GM19328 (cell line): ENCODE measurements around the gene CLIP4.

Source experiments
- ATAC-seq: cut with Tn5 transposase; IDR thresholded peaks from one replicate; pipeline ENCODE4 v1.9.1; 2021; ENCODE audit warnings: mild to moderate bottlenecking, moderate library complexity; ENCODE audit not compliant: unreplicated experiment

CLIP4 gene

DNA sequence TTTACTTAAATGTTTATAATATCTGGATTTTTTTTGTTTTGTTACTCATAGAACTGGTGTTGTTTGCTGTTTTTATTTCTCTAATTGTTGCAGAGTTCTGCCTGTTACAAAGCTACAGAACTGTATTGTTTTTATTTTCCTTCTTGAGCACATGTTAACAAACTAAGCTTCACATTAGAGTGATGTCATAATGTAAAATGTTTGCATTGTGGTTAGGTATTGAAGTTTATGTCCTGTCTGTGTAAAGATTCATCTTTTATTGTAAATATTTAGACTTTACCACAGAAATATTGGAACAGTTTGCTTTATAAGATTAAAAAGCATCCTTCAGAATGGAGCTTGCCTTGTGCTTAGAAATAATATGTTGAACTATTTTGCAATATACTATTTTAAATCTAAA is 67.7 kb downstream of the CLIP4 start:
- no peak for ATAC-seq

DNA sequence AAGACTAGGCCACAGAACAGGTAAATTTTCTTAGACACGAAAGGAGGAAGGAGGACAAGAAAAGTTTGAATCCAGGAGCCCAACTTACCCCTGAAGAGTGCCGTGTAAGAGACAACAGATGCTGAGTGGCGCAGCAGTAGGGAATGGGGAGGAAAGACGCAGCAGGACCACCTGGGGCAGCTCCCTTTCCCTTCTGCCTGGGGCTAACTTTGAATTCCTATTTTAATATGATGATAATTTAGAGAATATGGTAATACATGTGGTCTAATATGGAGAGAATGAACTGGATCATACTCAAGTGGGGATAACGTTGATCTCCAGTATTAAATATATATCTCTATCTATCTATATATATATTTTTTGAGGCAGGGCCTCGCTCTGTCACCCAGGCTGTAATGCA is 69.3 kb downstream of the CLIP4 start:
- no peak for ATAC-seq

DNA sequence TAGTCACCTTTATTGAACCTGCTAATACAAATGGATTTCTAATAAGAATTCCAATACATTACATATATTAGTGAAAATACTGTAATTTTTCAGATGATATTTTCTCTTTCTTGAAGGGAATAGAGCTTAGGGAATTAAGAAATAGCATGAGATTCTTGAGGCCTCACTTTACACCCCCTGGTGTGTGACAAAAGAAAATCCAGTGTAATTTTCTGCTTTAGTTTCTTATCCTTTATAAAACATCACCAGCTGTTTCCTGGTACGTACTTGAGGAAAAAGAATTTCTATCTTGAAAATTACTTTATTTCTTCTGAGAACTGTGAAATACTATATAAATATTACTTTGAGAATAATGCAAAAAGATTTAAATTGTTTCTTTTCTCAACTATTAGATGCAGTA is 71.6 kb downstream of the CLIP4 start:
- no peak for ATAC-seq

DNA sequence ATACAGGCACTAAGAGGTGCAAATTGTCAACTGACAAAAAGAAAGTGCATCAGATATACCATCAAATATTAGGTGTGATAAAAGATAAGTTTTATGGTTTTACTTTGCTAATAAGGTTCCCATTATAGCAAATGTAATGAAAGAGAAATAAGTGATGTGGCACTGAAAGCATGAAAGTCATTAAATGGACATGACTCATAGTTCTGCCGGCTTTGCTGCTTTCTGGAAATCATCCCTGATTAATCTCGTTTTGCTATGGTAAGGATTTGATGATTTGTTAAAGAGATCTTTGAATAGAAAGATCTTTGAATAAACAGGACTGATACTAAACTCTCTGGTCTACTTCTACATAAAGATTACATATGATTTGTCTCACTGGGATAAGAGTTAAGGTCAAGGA is 72.7 kb downstream of the CLIP4 start:
- no peak for ATAC-seq

DNA sequence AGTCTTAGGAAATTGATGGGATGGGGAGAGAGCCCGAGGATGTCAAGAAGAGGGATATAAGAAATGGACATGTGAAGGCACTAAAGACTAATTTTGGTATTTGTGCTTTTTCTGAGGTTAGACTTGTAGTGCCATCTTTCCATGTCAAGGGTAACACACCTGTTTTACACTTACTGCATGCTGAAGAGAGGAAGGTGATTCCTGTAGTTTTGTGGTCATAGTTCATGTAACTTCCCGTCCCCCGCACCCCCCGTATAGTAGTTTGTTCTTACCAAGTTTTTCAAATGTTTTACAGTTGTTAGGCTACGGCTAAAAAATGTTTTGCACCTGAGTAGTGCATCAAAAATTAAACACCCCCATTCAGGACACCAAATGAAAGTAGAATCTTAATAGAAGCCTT is 73.8 kb downstream of the CLIP4 start:
- no peak for ATAC-seq

DNA sequence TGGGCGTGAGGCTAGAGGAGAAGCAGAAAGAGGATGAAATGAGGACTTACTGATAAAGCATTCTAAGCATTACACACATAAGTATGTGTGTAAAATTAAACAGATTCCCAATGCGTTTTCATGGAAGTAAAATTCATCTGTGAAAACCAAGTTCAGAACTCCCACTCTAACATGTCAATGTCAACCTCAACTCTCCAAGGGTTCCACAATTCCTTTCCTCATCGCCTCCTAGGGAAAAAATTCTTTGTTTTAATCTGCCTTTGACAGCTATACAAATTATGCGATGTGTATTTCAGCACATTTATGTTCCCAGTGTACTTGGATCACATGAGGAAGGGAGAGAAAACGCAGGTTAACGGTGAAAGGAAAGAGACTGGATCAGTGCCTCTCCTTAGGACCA is 76.6 kb downstream of the CLIP4 start:
- ATAC-seq: no peak

DNA sequence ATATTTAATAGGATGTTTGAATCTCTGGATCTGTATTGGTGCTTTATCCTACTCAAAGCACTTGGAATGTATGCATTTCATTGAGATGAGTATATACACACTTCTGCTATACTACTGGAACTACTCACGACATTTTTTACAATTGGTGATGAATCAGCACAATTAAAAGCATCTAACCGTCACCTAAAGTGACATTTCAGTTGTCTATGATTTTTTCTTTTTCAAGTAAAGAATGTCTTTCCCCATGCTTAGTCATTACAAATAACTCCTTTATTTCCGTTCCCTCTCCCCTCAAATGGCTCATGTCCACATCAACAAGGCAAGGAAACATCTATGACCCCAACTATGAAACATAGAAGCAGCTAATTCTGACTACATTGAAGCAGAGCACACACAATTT is 77.3 kb downstream of the CLIP4 start:
- ATAC-seq: no peak

DNA sequence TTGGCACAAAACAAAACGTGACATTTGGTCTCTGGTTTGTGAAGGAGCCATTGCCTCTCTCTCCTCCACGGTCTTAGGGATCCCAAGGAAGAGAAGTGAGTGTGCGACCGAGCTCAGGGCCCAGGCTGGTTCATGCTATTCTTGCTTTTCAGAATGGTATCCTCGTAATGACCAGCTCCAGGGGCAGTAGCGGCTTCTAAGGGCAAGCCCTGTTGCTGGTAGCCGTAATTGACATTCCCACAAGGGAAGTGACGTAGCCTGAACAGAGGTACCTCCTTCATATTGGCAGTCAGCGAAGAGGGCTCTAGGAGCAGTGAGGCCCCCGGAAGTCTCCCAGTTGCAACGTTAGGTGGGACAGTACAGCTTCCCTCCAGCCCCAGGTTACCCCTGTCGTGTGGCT is 77.9 kb downstream of the CLIP4 start:
- no peak for ATAC-seq

DNA sequence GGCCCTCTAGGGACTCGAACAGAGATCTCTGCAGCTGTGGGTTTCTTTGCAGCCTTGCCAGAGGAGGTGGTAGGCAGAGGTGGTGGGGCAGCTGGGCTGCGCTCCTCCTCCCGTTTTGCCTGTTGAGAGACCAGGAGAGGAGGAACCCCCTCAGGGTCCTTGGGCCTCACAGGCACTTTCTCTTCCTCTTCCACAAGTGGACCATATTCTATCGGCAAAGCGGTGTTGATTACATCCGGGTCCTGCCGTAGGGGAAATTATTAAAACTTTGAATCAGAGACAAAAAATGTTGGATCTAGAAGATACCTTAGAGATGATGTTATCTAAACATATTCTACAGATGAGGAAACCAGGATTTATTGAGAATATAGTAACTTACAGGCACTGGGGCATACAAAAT is 78.5 kb downstream of the CLIP4 start:
- no peak for ATAC-seq

DNA sequence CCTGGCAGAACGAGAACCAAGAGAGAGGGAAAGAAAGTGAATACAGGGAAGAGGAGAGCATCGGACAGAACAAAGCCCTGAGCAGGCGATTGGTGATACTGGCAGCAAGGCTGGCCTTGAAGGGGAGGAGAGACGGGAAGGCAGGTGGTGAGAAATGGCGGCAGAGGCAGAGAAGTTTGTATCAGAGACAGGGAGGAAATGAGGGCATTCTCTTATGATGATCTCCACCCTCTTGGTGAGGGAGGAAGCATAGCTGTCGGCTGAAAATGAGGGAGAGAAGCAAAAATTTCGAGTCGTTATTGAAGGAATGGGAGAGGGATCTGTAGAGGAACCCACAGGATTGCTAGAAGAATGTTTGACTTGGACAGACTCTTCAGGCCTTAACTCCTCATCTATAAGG is 80.6 kb downstream of the CLIP4 start:
- ATAC-seq: no peak

DNA sequence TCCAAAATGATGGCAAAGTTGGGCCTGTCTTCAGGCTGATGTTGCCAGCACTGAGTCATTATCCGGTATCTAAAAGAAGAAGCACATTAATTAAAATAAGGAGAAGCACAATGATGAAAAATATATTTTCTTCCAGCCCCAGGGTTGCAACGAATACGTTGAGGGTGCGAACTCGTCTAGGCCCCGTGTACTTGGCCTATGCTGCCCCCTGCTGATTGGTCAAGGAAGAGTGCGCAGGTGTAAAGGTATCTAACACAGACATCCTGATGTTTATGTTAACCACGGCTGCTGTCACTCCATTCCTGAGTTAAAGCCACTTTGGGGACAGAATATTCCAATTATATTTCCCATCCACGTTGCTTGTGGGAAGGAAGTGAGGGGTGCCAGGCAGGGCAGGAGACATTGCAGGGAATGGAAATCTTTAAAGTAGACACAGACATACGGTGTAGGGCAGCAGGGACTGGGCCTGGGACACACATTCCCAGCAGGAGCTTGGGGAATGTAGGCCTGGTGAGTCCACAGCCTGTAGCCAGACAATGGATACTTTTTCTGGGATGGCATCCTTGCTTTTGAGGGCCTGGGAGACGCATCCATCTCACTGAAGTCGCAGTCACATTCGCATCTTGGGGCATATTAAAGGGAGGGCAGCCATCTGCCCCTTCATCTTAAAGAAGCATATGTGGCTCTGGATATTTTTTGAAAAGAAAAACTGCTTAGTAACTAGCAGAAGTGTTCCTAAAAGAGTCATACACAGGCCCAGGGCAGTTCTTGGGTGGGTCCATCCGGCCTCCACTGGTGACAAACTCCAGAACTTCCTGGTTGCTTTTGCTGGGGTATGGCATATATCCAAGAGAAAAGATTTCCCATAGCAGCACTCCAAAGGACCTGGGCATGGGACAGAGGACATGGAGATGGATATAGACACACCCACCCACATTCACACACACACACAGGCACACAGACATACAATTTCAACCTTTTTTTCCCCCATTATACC is 81.9 kb downstream of the CLIP4 start:
- no peak for ATAC-seq

DNA sequence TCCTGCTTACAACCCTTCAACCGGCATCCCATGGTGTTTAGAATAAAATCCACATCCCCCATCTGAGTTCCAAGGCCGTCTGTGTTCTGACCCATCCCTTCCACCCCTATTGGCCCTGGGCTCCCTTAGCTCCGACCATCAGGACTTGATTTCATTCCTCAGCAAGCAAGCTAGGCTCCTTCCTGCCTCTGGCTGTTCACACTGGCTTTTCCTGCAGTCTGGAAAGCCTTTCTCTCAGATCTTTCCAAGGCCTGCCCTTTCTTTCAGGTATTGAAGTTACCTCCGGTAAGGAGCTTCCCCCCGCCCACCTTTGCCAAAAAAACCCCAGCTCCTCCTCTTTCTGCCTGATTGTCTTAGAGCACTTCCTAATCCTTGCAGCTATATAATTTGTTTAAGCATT is 86.8 kb downstream of the CLIP4 start:
- no peak for ATAC-seq

DNA sequence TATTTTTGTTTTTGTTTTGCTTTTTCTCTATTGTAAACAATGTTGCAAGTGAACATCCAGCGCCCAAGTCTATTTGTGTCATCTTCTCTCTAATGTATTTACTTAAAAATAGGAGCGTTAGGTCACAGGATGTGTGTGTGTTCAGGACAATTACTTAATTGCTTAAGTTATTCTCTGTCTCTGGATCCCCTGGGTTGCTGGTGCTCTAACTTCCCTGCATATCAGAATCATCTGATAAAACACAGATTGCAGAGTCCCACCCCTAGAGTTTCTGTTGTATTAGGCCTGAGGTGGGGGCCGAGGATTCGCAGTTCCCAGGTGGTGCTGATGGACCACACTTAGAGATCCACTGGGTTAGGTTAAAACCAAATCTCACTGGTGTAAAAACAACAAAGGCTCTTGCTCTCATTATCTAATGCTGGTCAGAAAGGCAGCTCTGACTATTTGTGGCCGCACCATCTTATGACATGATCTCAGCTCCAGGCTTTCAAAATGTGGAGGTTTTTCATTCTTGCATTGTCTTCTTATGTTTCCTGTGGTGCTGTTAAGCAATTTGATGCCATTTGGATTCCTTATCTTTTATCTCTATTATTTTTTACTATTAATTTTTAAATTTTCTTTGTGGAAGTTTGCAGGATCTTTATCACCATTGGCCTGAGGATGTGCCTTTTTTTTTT is 87.7 kb downstream of the CLIP4 start:
- no peak for ATAC-seq

DNA sequence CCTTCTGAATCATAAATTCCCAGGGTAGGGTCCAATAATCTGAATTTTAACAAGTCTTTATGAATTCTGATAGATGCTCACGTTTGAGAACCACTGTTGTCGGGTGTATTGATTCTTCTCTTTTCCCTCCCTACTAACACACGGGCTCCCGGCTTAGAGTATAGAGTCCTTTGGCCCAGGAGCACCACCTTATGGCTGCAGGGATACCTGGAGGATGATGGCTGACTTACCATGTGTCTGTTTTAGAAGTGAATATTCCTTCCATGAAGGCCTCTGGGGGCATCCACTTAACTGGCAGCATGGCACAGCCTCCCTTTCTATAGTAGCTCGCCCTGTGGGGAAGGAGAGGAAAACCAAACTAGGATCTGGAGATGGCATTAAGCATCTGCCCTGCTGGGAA is 91.7 kb downstream of the CLIP4 start:
- no peak for ATAC-seq

DNA sequence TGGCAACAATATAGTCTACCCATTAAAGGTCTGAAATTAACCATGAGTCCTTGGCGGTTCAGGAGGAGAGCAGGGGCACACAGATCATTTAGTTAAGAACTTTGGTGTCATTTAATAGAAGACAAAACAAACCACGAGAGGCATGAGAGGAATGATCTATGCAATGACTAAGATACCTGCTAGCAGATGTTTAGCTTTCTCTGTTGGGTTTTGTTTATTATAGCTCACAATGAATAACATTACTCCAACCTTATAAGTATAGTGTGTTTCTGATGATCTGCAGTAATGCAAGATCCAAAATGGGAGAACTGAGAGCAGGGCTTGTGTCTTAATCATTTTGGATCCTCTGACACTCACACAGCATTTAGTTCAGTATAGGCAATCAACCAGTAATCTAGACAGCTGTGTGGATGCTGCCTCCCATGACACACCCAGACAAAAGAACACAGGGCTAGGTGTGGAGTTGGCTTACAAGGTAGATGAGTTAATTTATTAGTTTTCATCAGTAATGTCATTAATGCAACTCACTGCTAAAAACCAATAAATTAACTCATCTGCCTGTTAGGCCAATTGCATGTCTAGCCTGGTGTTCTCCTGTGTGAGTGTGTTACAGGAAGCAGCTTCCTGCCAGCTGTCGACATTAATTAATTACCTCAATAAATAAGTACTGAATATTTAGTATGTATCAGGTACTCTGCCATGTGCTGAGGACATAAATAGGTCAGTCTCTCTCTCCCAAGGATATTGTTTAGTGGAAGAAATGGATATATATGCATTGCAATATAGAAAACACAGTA is 92.3 kb downstream of the CLIP4 start:
- no peak for ATAC-seq

DNA sequence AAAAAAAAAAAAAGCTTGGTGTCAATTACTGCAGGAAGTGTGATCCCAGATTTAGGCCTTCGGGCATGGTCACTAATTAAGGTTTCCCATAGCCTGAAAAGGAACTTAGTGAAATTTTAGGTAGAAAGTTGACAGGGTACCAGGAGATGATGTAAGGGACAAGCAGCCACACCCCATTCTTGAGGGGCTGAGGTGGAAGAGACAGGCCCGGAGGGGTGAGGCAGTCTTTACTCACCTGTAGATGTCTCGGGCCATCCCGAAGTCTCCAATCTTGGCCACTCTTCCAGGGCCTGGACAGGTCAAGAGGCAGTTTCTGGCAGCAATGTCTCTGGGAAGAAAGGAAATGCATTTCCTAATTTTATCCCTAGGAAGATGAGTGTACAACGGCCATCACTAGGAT is 94.3 kb downstream of the CLIP4 start:
- ATAC-seq: no peak

DNA sequence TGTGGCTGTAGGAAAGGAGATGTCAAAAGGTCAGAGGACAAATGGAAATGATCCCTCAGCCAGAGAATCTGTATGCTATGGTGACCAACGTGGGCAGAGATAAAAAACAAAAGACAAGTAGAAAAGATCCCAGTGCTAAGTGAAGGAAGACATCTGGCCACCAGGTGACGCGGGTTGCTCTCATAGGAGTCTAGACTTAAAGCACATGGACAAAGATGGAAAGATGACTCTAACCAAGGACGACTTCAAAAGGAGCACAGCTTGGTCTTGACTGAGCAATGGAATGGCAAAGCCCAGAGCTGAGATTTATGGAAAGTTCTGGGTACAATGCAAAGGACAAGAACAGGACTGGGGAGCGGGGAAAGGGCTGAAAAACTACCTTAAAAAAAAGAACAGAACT is 96.8 kb downstream of the CLIP4 start:
- ATAC-seq: no peak

DNA sequence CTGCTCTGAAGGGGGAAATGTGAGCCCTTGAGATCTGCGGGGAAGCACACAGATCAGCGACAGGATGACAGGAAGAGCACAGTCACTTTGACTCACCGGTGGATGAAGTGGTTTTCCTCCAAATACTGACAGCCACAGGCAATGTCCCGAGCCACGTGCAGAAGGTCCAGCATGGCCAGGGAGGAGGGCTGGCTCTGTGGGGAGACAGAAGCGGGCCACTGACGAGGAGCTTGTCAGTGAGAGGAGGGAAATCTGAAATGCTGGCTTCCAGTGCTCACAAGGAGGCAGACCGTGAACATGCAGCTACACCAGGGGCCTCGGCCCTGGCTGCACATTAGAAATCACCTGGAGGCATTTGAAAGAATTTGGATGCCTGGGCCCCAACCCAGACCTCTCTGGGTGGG is 98.7 kb downstream of the CLIP4 start:
- ATAC-seq: no peak

DNA sequence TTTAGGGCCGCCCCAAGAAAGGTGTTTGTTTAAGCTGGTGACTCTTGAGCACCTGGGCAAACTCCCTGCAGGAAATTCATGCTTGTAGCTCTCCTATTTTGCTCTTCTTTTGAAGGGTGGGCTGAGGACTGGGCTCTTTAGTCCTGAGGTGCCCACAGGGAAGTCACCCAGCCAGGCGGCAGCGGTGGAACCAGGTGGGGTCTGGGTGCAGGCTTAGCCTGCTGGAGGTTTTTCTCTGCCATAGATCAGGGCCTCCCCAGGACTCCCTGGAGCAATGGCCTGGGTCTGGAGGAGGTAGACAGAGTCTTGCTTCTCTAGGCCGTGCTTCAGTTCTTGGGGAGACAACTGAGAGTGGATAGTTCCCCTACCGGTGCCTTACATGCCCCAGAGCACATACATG is 99.9 kb downstream of the CLIP4 start:
- no peak for ATAC-seq

DNA sequence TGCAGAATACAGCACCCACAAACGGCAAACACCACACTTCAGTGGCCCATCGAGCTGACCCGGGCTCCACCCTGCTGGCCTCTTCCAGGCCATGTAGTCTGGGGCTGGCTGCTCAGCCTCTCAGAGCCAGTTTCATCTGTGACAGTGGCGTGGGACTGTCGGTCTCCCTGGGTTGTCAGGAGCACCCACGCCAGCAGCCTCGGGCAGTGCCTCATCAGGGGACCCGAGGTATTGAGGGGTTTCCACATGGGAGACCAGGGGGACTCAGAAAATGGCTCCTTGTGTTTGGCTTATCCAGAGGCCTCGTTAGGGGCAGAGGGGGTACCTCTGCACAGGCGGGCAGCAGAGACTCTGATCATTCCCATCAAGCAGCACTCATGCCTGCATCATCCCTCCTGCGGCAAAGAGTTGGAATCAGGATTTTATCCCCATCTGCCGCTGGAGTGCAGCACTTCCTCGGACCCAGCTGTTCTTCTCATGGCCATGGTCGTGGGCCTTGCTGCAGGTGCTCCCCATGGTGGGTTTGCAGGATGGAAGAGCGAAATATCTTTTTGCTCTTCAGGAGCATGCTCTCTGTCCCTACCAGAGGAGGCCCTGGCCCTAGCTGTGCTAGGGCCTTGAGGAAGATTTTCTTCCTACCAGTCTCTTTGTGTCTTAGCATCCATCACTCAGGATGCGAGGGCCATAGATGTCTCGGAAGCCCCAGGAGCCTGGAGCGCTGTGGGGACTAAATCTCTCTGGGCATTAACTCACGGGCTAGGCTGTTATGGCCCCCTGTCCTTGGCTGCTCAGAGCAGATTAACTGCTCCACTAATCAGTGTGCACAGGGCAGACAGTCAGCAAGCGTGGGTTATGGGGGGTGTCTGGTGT is 100.8 kb downstream of the CLIP4 start:
- no peak for ATAC-seq

DNA sequence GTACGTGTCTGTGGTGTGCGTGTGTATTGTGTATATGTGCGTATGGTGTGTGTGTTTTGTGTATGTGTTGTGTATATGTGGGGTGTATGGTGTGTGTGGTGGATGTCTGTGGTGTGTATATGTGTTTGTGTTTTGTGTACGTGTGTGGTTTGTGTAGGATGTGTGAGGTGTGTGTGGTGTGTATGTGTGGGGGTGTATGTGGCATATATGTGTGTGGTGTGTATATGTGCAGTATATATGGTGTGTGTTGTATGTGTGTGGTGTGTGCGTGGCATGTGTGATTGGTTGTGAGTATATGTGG is 101.3 kb downstream of the CLIP4 start:
- no peak for ATAC-seq
